HG03139 (cell line): ENCODE measurements around the gene TIAM2.
"Not testable (repeated sequence)": the region's sequence is repeated elsewhere in the genome, so short reads cannot be mapped to it uniquely, and the experiment has no call there.

ENCODE experiments used
- ATAC-seq: cut with Tn5 transposase; IDR thresholded peaks from one replicate; pipeline ENCODE4 v1.9.1; 2021; ENCODE audit not compliant: unreplicated experiment

Gene TIAM2

DNA sequence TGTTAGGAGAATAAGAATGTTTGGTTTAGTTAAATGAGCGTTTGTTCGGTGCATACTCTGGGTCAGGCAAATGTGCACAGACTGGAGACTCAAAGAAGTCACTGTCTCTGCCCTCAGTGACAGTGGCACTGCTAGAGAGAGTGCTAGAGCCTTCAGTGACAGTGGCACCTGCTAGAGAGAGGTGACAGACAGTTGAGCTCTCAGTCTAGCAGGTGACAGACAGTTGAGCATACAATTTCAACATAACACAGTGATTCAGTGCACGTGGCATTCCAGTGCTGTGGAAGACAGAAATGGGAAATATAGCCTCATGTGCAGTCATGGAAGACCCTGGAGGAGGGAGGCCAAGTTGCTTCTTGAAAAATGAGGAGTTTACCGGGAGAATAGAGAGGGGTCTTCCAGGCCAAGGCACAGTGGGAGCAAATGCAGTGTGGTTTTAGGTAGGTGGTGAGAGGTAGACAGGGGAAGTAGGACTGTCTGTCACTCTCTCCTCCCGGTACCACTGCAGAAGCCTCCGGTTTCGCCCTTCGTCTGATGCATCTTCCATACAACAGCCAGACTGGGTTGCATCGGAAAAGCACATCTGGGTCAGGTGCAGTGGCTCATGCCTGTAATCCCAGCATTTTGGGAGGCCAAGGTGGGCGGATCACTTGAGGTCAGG, 160.8 kb downstream of the TIAM2 start:
- no peak for ATAC-seq

DNA sequence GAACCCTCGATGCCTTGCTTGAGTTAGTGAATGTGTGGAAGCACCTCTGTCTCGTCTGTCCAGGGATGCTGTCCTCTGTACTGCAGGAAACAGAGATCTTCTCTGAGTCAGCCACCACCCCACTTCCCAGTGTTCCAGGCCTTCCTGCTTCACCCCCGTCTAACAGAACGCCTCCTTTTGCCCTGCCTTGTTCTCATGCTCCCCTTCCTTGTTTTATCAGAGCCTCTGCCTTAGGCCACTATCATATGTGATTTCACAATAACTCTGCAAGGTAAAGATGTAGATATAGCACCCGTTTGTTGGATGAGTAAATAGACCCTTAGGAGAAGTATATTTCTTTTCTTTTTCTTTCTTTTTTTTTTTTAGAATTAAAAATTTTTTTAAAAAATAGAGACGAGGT, 162.0 kb downstream of the TIAM2 start:
- ATAC-seq, result no peak

DNA sequence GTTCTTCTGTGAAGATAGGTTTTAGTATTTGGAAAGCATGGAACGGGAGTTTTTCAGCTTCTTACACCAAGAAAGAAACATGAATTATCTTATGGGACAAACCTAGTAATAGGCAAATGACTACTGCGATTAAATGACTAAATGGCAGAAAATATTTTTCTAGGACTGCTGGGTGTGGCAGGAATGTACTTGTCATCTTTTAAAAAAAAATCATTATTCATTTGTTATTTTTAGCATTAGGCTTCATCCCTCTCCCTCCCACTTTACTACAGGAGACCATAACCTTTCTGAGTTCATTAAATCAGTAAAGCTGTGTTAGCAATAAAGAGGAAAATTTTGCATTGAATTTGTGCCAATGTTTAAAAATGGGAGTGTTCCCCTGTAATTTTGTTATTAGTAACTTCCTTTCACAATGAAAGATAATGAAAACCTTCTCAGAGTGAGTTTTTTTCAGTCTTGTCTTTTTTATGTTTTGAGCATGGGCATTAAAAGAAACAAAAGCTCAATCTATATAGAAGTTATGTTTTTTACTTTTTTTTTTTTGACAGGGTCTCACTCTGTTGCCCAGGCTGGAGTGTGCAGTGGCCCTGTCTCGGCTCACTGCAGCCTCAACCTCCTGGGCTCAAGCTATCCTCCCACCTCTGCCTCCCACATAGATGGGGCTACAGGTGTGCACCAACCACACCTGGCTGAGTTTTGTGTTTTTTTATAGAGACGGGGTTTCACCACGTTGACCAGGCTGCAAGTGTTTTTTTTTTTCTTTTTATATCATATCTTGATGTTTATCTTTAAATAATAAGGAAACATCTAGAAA, 163.1 kb downstream of the TIAM2 start:
- no peak for ATAC-seq

DNA sequence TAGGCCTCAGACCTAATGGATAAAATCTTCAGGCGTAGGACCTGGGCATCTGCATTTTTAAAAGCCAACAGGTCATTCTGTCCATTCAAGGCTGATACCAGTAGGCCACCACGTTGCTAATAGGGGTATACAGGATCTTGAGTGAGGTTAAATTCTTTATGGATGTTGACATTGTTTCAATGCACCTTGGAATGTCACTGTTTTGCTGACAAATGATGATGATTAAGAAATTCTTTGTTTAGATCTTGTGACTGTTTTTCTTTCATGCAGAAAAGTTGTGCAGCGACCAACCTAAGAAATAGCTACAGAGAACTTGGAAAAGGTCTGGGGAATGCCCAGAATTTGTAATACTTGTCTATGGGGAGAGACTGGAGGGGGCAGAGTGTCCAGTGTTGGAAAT, 167.6 kb downstream of the TIAM2 start:
- ATAC-seq, result no peak

DNA sequence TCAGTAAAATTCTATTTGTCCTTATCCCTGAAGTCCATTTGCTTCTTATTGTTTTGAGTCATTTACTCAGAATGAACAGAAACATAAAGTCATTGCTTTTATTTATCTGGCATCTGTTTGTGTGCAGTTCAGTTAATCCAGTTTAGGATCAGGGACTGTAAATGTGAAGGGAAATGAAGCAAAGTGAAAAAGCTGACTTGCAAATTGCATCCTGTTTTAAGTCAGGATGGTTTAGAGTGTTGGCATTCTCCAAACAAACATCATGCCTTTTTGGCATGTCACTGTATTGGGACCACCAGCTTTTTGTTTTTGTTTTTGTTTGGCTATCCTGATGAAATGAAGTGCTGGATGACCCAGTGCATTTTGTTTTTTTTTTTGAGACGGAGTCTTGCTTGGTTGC, 168.5 kb downstream of the TIAM2 start:
- ATAC-seq, result no peak

DNA sequence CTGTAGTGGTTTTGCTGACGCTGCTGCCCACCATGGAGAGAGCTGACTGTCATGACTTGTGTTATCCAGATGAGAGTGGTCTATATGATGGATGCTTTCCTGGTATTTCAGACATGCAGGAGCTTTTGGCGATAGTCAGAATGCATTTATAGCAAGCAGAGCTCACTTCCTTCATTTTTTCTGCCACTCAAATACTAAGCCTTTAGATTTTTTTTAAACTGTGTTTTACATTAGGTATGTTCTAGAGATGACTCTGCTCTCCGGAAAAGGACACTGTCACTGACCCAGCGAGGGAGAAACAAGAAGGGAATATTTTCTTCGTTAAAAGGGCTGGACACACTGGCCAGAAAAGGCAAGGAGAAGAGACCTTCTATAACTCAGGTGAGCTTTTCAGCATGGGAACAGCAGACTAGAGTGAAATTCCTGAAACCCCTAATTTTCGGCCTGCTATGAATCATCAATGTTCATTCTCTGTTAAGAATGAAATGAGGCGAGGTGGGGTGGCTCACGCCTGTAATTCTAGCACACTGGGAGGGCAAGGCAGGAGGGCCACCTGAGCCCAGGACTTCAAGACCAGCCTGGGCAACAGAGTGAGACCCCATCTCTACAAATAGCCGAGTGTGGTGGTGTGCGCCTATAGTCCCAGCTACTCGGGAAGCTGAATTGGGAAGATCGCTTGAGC, 170.1 kb downstream of the TIAM2 start:
- no peak for ATAC-seq

DNA sequence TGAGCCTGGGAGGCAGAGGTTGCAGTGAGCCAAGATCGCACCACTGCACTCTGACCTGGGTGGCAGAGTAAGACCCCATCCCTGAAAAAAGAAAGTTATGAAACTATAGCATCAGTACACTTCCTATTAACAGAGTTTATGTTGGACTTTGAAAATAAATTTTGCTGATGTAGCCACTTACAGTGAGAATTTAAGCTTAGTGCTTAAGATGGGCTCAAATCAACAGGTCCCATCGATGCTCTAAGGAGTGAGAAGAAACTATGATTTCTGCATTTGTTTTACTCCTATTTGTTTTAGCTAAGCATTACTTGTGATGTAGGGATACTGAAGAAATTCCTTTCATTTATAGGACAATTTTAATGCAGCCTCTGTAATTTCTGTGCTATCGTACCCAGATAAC, 175.4 kb downstream of the TIAM2 start:
- no peak for ATAC-seq

DNA sequence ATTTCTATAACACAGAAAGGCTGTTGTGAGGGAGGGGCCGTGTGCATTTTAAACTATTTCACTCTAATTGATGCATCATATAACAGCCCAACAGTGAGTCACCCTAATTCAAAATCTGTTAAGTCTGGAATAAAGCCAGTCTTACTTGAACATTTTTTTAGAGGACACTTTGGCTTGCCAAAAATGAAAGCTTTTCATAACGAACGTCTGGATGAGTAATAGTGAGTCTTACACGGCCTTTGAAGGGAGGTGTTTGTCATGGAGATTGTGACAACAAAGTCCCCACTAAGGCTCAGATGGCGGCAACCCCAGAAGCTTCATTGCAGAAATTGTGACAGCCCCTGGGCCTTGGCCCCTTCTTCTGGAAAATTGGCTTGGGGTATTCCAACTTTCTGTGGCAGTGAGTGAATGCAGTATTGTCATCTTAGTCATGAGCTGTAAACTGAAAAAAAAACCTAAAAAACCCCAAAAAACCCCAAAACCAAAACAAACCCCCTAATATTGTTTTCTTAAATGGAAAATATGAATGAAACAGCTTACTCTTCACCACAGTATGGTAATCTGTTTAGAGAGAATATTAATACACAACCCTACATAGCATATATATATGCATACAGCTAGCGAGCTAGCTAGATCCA, 176.1 kb downstream of the TIAM2 start:
- ATAC-seq, result peak; percentile 74

DNA sequence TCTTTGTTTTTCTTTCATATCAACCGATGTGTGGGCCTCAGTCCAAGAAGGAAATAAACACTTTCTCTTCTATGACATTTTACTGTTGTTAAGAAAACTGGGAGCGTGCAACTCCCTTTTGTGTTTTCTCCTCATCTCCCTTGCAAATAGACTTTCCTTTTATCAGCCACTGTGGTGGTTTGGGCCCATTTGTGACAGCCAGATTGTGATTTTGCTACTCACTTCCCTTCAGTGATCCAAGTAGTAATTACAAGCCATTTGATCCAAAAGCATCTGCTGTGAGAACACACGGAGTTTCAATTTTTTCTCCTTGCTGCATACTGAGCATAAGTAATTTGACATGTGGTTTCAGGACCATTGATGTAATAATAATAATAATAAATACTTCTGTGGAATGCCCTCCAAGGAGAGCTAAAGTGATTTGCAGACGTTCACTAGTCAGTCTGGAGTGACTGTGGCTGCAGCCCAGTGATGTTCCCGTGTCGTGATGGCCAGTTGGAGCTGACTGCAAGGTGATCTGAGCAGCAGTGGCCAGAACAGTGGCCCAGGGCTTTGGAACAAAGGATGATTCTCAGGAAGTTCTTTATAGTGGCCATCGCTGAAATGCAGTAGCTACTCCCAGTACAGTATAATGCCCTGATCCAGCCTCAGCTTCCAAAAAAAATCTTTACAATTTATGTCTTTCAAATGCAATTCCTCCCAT, 176.8 kb downstream of the TIAM2 start:
- no peak for ATAC-seq

DNA sequence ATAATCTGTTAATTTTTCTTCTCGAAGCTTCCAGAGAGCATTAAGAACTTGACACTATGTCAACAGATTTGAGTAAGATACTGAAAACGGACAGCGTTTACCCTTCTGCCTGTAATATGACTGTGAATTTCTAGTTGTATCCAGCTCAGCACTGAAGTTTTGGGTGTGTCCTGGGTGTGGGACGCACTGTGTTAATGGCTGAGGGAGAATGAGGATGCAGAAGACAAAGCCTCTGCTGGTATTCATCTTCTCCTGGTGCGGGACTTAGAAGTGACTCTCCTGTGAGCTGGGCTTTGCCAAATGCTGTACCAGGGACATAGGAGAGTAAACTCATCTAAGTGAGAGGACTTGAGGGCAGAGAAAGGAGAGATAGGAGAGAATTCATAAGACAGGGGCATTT, 178.4 kb downstream of the TIAM2 start:
- no peak for ATAC-seq

DNA sequence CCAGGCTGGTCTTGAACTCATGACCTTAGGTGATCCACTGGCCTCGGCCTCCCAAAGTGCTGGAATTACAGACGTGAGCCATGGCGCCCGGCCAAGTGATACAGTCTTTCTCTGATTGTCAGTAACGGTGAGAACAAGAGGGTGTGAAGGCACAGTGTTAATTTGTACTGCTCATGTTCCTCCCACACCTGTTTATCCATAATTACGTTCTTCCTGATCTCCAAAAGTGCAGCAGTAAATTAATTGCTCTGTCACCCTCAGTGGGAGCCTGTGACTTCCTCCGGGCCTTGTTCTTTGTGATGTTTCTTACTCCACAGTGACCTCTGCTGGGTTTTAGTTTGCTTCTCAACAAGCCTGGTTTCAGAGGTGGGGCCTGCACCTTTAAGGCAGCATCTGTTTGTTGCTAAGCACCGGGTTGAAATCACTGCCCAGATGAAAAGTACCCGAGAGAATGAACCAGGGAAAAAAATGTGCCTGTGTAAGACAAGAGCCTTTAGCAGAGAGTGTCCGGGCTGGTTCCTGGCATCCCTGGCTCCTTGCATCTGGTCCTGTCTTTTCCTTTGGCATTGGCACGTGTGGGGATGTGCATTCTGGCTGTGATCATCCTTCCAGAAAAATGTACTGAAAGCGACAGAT, 179.6 kb downstream of the TIAM2 start:
- peak; percentile 63 for ATAC-seq

DNA sequence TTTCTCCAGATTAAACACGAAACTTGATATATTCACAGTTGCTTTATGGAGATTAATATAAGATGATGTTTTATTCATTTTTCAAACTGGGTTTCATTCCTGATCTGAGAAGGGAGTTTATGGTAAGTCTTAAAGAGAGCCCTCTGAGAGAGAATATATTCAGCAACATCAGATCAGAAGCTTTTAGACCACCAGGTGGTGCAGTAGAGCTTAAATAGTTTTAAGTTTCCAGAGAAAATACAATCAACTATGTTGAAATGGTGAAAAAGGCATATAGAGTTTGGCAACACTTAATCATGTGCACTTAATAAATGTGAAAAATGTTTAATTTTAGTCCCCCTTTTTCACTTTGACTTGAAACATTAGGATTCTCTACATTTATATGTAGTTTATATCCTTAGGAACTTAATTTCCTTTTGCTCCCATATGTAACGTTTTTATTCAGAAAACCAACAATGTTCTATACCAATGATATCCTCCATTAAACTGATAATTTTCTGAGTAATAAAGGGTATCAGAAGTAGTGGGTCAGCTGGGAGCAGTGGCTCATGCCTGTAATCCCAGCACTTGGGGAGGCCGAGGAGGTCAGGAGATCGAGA, 182.3 kb downstream of the TIAM2 start:
- ATAC-seq, result no peak

DNA sequence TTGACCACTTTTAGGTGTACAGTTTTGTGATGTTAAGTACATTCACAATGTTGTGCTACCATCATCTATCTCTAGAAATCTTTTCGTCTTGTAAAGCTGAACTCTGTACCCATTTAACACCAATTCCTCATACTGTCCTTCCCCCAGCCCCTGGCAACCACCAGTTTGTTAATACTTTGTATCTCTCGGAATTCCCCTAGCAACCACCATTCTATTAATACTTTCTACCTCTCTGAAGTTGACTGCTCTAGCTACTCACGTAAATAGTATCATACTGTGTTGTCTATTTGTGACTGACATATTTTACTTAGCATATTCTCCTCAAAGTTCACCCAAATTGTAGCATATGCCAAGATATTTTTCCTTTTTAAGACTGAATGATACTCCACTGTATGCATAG, 186.4 kb downstream of the TIAM2 start:
- ATAC-seq, result no peak

DNA sequence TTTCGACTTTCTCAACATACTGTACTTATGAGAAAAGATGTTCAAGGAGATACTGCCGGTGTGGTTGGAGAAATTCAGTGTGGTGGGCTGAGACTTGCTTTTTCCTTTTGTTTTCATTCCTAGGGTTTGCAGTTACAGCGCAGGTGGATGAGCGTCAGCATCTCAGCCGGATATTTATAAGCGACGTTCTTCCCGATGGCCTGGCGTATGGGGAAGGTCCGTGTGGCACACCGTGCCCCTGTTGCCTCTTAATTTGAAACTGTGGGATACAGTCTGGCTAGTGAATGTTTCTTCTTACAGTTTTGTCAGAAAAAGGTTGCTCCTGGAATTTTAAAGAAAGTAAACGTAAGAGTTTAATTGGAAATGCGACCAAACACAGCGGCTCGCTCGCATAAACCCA, 187.0 kb downstream of the TIAM2 start:
- no peak for ATAC-seq

DNA sequence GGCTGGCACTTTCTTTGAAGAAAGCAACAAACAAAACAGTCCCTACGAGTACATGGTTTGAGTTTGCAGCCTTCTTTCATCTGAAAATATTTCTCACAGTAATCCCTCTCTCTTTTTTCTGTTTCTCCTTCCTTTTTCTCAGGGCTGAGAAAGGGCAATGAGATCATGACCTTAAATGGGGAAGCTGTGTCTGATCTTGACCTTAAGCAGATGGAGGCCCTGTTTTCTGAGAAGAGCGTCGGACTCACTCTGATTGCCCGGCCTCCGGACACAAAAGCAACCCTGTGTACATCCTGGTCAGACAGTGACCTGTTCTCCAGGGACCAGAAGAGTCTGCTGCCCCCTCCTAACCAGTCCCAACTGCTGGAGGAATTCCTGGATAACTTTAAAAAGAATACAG, 188.0 kb downstream of the TIAM2 start:
- no peak for ATAC-seq

DNA sequence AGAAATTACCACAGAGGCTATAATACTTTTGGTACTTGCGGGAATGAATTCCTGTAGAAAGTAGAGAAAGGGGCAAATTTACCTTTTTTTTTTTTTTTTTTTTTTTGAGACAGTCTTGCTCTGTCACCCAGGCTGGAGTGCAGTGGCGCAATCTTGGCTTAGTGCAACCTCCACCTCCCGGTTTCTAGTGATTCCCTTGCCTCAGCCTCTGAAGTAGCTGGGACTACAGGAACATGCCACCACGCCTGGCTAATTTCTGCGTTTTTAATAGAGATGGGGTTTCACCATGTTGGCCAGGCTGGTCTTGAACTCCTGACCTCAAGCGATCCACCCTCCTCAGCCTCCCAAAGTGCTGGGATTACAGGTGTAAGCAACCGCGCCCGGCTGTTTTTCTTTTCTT, 189.9 kb downstream of the TIAM2 start:
- not testable (repeated sequence) for ATAC-seq

DNA sequence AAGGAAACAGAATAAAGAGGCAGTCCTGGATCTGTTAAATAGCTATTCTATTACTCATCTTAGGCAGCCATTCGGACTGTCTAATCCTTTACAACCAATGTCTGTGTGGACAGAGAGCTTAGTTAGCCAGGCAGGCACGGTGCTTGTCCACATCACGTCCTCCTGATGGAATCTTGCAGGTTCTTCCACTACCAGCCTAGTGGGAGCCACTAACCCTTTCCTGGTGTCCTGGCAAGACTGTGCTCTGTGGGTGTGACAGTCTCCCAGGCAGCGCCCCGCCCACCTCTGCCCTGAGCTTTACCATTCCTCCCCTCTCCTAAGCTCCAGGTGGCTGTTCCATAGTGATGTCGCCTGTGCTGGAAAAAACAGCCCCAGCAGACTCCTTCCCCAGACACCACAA, 190.4 kb downstream of the TIAM2 start:
- no peak for ATAC-seq

DNA sequence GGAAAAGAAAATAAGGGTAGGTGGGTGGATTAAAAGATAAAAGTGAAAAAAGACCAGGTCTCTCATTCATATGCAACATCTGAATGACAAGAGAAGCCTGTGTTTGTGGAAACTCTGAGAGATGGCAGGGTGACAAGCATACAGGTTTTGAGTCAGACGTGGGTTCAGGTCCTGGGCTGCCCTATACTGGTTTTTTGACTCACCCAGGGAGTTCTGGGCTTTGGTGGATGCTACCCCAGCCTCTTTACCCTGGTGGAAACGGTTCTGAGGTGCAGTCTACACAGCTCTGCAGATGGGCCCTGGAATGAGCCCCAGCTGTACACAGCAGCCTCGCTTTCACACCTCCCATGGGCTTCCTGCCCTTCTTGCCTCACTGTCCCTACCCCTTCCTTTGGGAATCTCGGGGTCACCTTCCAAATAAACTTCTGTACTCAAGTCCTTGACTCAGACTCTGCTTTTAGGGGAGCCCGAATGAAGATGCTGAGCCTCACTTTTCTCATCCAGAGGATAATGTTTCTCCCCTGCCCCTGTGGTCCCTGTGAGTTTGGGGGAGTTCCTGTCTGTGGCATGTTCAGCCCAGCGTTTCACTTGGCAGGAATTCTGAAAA, 191.0 kb downstream of the TIAM2 start:
- no peak for ATAC-seq

DNA sequence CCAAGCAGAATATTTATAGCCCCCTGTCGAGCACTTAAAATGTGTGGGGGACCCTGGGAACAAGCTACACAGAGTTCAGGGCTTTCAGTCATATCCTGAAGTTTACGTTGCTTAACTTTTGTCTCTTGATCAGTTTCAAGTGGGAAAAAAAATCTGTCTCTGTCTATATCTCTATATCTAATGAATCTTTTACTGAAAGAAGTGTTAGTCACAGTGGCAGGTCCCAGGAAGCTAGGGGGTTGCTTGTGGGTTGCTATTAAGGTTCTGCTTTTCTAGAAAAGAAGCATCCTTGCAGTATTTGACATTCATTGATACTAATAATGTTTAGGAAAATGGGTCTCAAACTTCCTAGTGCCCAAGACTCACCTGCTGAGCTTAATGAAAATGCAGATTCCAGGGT, 192.0 kb downstream of the TIAM2 start:
- no peak for ATAC-seq
